GM18520 (cell line): ENCODE results near the gene NLK.
"Not testable (repeated sequence)": the region's sequence is repeated elsewhere in the genome, so short reads cannot be mapped to it uniquely, and the experiment has no call there.

Source experiments
- ATAC-seq: cut with Tn5 transposase; IDR thresholded peaks from one replicate; pipeline ENCODE4 v1.9.1; 2021; ENCODE audit not compliant: unreplicated experiment

NLK gene

DNA sequence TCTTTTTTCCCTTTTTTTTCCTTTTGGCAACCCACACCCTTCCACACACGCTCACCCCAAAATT lies at the start of gene NLK:
Gene NLK (plus strand): TSS at position 21 of the 64 bp plus-strand sequence. CDS start 197 bp downstream, outside the sequence.
- ATAC-seq: no peak

DNA sequence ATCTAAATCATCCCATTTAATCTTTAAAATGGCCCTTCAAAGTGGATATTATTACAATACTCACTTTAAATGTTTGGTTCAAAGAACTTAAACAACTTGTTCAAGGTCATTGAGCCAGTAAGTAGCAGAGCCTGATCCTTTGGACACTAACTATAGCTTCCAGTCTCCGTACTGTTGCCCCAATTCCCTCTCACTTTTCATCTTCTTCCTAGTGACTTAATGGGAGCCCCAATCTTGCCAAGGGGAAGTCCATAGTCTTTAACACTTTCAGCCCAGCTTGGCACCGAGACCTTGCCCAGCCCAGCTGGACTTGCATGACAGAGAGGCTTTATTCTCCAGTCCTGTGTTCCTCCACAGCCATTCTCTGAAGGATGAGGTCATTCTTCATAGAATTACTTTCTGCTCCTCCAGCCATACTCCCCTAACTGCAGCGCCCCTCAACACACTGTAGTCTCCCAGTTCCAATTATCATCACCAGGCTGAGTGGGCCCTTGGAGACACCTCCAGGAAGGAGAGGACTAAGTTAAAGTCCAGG lies 49.2 kb upstream of the NLK start:
- no peak for ATAC-seq

DNA sequence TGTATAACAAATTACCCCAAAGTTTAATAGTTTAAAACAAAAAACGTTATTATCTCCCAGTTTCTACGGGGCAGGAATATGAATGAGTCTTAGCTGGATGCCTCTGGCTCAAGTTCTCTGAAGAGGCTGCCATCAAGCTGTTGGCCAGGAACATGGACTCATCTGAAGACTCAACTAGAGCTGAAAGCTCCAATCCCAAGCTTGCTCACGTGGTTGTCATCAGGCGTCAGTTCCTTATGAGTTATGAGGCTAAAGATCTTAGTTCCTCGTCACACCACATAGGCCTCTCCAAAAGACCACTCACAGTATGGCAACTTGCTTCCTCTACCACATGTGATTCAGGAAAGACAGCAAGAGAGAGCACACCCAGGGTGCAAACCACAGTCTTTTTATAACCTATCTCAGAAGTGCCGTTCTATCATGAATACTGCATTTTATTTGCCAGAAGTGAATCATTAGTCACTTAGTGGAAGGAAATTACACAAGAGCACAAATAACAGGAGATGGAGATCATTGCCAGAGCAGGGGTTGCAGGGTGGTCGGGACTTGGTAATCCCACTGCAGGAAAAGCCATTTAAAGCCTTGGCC lies 48.7 kb upstream of the NLK start:
- ATAC-seq: no peak

- no peak for ATAC-seq
Observed at GRCh38 chr17:27994586-27994985, 47.9 kb upstream of the NLK start.

DNA sequence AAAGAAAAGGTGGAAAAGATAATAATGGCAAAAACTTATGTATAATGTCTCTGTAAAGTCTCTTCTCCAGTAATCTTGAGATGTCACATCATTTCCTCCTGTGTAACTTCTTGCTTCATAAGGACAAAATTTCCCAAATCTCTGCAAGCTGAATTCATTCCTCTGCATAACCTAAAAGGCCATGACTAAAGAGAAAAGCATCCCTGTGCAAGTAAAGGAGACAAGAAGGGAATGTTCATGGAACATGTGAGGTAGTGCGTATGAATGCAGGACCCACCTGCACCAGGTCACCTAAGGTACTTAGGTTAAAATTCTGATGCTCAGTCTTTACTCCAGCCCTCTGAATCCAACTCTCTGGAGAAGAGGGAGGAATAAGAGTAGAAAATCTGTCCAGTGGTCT lies 46.9 kb upstream of the NLK start:
- ATAC-seq: no peak

GRCh38 chr17:27996202-27997043 lies 46.1 kb upstream of the NLK start:
- ATAC-seq: no peak

DNA sequence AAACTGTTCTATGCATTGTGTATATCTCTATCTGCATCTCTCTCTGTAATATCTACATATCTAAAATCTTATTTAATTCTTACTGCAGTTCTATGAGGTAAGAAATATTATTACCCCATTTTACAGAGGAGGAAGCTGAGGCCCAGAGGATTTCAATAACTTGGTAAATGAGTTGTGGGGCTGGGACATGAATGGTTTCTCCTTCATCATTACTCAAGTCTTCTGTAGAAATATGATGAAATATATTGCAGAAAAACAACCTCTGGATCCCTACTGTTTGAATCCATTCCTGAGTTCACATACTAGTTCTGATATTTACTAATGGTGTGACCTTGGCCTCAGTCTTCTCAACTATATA lies 45.5 kb upstream of the NLK start:
- no peak for ATAC-seq

GRCh38 chr17:27997522-27997921 lies 45.0 kb upstream of the NLK start:
- ATAC-seq: no peak

GRCh38 chr17:28001149-28001548 lies 41.3 kb upstream of the NLK start:
- ATAC-seq: no peak

DNA sequence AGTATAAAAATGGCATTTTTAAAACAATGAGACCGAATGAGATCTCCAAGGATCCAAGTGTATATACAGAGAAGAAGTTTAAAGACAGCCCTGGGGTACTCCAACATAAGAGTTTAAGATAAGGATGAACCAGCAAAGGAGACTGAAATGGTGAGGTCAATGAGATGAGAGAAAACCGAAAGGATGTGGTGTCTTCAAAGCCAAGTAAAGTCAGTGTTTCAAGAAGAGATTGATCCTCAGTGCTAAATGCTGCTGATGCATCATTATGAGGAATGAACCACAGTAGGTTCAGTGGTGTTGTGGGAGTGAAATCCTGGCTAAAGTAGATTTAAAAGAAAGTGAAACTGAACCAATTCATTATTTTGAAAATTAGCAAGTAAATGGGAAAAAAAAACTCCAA lies 38.1 kb upstream of the NLK start:
- no peak for ATAC-seq

DNA sequence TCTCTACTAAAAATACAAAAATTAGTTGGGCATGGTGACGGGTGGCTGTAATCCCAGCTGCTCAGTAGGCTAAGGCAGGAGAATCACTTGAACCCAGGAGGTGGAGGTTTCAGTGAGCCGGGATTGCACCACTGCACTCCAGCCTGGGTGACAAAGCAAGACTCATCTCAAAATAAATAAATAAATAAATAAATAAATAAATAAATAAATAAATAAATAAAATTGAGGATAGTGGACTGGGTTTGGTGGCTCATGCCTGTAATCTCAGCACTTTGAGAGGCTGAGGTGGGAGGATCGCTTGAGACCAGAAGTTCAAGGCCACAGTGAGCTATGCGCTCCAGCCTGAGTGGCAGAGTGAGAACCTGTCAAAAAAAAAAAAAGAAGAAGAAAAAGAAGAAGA lies 34.6 kb upstream of the NLK start:
- ATAC-seq: not testable (repeated sequence)

- no peak for ATAC-seq
Observed at GRCh38 chr17:28008513-28008912, 34.0 kb upstream of the NLK start.

- no peak for ATAC-seq
Observed at GRCh38 chr17:28010406-28010805, 32.1 kb upstream of the NLK start.

DNA sequence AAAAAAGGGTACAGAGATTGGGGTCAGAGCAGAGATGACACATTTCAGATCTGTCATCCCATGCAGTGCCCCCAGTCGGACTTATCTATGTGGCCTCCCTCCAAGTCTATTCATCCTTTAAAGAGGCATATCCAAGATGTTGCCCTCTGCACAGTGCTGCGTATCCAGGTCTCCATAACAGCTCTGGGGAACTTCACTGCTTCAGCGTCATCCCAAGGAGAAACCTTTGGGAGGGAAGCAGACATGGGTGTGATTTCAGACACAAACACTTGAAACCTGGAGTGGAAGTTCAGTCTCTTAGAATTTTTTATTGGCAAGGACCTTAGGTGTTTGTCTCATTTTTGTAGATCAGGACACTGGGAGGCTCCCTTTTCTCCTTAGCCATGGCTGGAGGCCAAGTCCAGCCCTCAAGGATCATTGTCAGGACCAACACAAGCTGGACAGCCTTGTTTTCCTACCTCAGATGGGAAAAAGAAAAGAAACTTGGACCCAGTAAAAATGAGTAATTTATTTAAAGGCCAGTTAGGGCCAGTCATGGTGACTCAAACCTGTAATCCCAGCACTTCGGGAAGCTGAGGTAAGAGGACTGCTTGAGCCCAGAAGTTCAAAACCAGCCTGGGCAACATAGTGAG lies 23.9 kb upstream of the NLK start:
- no peak for ATAC-seq

GRCh38 chr17:28020515-28020914 lies 22.0 kb upstream of the NLK start:
- ATAC-seq: no peak

DNA sequence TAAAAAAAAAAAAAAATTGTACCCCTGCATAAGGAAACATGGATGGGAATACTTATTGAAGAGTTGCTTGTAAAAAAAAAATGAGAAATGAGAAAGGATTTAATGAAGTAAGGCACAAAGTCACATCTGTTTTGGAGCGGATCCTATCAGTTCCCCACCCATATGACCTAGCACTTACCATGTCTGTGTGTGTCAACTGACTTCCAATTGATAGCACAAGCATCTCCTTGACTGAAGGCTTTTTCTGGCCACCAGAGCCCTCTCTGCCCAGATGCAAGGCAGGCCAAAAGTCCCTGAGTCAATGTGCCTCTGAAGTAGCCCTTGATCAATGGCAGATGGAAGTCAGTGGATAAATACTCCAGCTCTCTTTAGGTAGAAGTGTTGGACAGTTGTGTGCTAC lies 13.4 kb upstream of the NLK start:
- no peak for ATAC-seq

DNA sequence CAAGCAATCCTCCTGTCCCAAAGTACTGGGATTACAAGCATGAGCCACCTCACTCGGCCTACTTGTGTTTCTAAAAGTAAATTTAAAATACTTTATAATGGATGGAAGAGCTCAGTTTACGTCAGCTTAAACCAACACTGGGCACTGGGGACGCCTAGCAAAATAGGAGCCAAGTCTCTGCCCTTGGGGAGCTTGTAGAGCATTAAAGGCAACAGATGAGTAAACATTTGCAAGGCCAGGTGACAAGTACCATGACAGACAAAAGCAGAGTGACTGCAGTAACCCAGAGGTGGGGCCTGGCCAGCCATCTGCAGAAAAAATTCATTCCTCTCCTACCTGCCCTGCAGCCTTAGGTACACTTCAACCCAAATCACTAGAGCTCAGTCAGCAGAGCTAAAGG lies 12.1 kb upstream of the NLK start:
- no peak for ATAC-seq

DNA sequence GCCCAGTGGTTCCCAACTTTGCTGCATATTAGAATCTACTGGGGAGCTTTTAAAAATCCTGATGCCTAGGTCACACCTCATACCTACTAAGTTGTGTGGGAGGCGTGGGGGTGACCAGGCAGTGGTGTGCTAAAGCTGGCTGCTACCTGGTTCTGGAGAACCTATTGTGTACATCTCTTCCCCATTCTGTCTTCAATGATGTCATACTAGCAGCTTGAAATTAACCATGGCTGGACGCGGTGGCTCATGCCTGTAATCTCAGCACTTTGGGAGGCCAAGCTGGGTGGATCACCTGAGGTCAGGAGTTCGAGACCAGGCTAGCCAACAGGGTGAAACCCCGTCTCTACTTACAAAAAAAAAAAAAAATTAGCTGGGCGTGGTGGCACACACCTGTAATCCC lies 11.3 kb upstream of the NLK start:
- ATAC-seq: no peak

DNA sequence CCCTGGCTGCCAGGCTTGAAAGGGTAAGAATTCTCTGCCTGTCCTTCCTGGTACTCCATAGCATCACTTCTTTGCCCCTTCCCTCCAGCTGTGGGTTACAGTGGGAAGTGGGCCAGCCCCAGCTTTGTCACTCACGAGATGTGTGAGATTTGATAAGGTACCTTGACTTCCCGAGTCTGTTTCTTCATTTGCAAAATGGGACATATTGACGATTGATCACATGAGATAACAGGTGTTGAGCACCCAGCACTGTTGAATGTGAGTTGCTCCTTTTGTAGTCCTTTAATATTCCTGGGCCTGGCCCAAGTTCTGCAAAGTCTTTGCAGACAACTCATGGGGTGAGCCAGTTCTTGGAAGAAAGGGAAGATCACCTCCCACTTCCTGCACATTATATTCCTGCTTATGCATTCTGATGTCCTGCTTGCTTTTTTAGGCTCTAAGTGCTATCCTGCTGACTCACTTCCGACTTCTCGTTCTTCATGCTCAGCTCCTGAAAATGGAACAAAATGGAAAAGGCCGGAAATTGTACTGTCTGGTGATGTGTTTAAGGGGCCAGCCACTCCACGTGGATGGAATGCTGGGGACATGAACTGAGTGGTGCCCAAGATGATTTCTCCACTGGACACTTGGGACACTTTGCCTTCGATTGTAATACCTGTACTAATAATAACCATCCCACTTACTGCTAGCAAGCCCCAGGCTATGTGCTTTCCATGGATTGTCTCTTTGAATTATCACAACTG lies 8.3 kb upstream of the NLK start:
- ATAC-seq: no peak

- ATAC-seq: not testable (repeated sequence)
Observed at GRCh38 chr17:28035452-28035851, 7.0 kb upstream of the NLK start.

GRCh38 chr17:28035884-28036283 lies 6.6 kb upstream of the NLK start:
- not testable (repeated sequence) for ATAC-seq

- no peak for ATAC-seq
Observed at GRCh38 chr17:28038802-28039201, 3.7 kb upstream of the NLK start.
